Glomerular visceral epithelial cell (primary cell): ENCODE measurements around the gene PTPMT1.

Source experiments
- DNase-seq: peaks from one replicate; pipeline ENCODE4 v3.0.0-alpha.2; 2016; ENCODE audit errors: extremely low spot score

The PTPMT1 gene

DNA sequence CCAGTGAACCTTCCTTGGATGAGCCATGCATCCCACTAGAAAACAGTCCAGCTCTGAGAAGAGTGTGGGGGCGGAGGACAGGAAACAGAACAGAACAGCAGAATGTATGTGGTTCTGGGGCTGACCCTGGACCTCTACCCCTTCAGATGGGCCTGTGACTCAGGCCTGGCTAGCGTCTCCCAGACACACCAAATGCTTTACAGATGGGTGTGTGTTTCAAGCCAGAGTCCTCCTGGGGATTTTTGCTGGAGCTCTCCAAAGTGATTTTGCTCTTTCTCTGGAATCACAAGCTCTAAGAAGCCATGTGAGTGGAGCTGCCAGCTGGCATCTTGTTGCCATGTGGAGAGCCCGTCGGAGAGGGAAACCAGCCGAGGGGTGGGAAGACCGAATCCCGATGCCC lies 42.0 kb downstream of the PTPMT1 start:
- peak; percentile 14 for DNase-seq

DNA sequence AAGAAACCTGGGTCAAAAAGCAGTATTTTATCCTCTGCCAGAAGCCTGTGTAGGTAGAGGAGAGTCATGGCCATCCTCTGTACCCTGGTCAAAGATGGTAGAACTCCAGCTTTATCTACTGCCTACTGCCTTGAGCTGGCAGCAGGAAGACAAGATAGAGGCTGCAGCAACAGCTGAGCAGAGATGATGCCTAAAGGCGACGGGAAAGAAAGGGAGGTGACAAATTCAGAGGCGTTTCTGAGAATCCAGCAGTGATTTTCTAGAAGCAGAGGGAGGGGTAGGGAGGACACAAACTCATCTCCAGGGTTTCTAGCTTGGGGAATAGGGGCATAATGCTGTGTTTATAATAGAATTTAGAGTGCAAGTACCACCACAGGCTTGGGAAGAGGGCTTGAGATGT lies 44.3 kb downstream of the PTPMT1 start:
- DNase-seq = no peak

DNA sequence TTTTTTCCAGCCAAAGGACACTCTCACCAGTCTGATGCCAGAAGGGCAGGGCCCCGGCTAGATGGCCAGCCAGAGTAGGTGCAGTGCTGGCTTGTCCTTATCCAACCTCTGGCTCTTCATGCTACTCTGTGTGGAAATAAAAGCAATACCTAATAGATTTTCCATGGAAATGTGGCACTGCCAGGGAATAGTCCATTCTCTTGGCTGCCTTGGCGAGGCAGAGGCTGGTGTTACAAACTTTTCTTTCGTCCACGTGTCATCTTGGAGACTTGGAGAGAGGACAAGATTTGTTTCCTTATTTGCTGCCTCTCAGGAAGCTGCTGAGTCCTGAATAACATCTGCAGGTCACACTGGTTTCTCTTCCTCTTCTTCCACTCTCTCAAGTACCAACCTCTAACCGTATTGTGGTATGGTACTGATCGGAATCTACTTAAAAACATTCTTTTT lies 46.0 kb downstream of the PTPMT1 start:
- DNase-seq = no peak

DNA sequence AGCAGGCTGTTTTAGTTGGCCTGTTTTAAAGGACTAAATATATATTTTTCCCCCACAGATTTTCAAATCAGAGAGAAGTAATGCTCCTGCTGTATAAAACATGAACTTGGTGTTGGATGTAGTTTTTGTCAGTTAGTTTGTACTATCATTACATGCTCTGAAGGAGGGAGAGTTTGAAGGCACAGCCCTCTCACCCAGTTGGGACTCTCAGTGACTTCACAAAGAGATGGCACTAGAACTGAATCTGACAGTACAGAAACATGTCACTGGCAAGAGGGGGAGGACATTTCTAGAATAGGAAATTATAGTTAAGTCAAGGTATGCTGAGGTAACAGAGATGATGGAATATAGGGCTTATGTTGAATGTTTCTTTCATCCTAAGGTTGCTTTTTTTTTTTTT lies 49.9 kb downstream of the PTPMT1 start:
- DNase-seq = no peak

DNA sequence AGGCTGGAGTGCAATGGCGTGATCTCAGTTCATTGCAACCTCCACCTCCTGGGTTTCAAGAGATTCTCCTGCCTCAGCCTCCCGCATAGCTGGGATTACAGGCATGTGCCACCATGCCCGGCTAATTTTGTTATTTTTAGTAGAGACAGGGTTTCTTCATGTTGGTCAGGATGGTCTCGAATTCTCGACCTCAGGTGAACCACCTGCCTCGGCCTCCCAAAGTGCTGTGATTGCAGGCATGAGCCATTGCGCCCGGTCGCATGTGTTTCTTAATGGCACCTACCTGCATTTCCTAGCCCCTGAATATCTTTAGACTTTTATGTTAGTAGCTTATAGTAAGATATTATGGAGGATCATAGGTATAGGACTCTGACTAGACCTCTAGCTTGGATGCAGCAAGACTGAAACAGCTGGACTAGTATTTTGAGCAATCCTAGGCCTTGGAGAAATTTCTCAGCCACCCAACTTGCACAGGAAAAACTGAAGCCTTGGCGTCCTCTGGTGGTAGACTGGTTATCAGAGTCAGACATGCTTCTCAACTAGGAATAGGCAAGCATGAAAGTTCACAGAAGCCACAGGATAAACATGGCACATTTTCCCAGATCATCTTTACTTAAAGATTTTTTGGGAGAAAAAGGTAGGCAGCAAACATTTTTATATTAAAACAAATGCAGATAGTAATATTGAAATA lies 51.5 kb downstream of the PTPMT1 start:
- DNase-seq = peak; percentile 41

DNA sequence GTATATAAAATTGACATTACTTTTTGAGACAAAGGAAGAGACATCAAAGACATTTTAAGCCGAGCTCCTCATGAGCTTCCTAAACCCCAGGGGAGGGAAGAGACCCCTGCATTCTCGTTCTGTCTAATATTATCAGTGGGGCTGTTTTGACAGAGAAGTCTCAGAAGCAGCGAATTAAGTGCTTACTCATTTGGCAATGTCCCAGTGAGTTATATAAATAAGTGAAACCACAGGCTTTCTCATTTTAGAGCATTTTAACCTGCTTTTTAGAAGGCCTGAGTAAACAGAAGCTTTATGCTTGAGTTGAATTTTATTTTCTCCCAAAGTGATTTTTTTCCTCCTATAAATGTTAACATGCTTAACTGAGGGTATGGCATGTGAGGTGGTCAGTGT lies 52.0 kb downstream of the PTPMT1 start:
- no peak for DNase-seq

DNA sequence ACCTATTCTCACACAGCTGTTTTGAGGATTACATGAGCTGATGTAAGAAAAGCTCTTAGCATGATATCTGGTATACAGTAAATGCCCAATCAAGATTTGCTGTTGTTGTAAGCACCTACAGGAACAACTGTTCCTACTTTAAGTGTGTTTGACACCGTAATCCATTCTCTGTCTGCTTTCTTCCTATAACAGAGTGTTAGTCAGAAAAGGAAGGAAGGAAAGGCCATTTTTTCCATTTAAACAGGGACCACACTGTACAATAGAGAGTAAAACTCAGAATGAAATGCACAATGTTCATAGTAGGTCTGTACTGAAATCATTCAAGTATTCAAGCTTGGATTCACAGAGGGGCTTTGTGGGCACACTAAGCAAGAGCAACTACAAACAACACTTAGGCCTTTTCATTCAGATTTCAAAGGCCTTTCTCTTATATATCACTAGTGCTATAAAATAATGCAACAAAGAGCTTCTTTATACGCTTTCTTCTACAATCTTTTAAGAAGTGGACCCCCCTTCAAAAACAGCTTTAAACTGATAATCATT lies 55.5 kb downstream of the PTPMT1 start:
- DNase-seq = no peak
